Calu3 (cell line): ENCODE measurements around the gene ZNF804A. TPM values are rescaled to one million over a fixed set of nuclear protein-coding genes. Genes with fewer than 3 reads are reported as not detected.
A peak's percentile ranks its signal among the peaks of the same experiment; 100 is the strongest.
"Not testable (repeated sequence)": the region's sequence is repeated elsewhere in the genome, so short reads cannot be mapped to it uniquely, and the experiment has no call there.

Experiments used
- BruUV-seq: library from RNA; stranded (reverse); fragments of 400-500 nt; replicated peaks from 2 replicates; lab custom pipeline; 2021; lab: Mats Ljungman, UMichigan
- CTCF ChIA-PET: fragments of 300-600 bp; sonication (Branson Sonifier 250); formaldehyde crosslinking; loops from one replicate; lab custom pipeline; 2022; ENCODE audit warnings: antibody characterized with exemption; lab: Charles Lee
- DNase-seq: peaks from one replicate; pipeline ENCODE4 v3.0.0; 2022
- H3K27ac Mint-ChIP-seq: one replicate; pipeline ENCODE4 v1.8.0; 2022; ENCODE audit warnings: mixed read lengths; ENCODE audit not compliant: unreplicated experiment
- H3K27me3 Mint-ChIP-seq: one replicate; pipeline ENCODE4 v1.8.0; 2022; ENCODE audit warnings: mixed read lengths; ENCODE audit not compliant: unreplicated experiment
- H3K36me3 Mint-ChIP-seq: one replicate; pipeline ENCODE4 v1.8.0; 2022; ENCODE audit warnings: mild to moderate bottlenecking, moderate library complexity, mixed read lengths; ENCODE audit not compliant: insufficient read depth, unreplicated experiment
- H3K4me1 Mint-ChIP-seq: one replicate; pipeline ENCODE4 v1.8.0; 2022; ENCODE audit warnings: mild to moderate bottlenecking, low read depth, mixed read lengths; ENCODE audit not compliant: unreplicated experiment
- H3K4me3 Mint-ChIP-seq: one replicate; pipeline ENCODE4 v1.8.0; 2022; ENCODE audit warnings: mild to moderate bottlenecking, low read depth, moderate library complexity, mixed read lengths; ENCODE audit not compliant: unreplicated experiment
- H3K9me3 Mint-ChIP-seq: one replicate; pipeline ENCODE4 v1.8.0; 2022; ENCODE audit warnings: low read depth, mixed read lengths; ENCODE audit not compliant: unreplicated experiment
- intact Hi-C: fragments of 100-400 bp; cut with micrococcal nuclease; formaldehyde crosslinking; loops from one replicate; pipeline ENCODE4 v1.10.0; 2022; ENCODE audit not compliant: unreplicated experiment
- total RNA-seq: library from RNA; stranded (reverse); gene quantifications from 2 replicates; pipeline ENCODE4 v1.2.3, GENCODE V29; 2022
- TF ChIP-seq, protein P1 (sequence below): fragments of 200-600 bp; IDR thresholded peaks from one replicate; pipeline ENCODE4 v1.8.0; 2022; ENCODE audit warnings: antibody characterized with exemption; ENCODE audit not compliant: unreplicated experiment

The ZNF804A gene
- total RNA-seq, 1 experiment from 2014 or later: 0.09 TPM

DNA sequence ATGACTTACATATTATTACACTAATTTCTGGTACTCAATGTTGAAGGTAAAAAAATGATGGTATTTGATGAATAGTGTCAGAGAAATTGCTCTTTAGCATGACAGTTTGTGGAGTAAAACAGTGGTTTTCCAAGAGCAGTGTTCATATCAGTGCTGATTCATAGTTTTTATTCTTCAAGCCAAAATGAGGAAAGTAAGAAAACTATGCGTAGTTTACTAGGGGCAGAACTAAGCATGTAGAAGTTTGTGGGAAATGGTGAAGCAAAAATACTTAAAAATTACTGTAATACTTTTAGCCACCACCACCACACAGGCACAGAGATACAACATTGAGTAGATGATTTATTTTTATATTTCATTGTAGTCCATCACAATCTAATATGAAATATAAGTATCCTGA is 137.3 kb downstream of the ZNF804A start:
- BruUV-seq: no TSS peak
- no peak for DNase-seq
- no peaks in the 10 kb centered on the region for H3K4me1 Mint-ChIP-seq
- intact Hi-C loops: no loop called here
- no peak overlapping the region for H3K27ac Mint-ChIP-seq
- no peaks in the 10 kb centered on the region for H3K27me3 Mint-ChIP-seq
- no peaks in the 10 kb centered on the region for H3K9me3 Mint-ChIP-seq
- TF ChIP-seq, protein P1, sequence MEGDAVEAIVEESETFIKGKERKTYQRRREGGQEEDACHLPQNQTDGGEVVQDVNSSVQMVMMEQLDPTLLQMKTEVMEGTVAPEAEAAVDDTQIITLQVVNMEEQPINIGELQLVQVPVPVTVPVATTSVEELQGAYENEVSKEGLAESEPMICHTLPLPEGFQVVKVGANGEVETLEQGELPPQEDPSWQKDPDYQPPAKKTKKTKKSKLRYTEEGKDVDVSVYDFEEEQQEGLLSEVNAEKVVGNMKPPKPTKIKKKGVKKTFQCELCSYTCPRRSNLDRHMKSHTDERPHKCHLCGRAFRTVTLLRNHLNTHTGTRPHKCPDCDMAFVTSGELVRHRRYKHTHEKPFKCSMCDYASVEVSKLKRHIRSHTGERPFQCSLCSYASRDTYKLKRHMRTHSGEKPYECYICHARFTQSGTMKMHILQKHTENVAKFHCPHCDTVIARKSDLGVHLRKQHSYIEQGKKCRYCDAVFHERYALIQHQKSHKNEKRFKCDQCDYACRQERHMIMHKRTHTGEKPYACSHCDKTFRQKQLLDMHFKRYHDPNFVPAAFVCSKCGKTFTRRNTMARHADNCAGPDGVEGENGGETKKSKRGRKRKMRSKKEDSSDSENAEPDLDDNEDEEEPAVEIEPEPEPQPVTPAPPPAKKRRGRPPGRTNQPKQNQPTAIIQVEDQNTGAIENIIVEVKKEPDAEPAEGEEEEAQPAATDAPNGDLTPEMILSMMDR: no peak
- no peak overlapping the region for H3K4me3 Mint-ChIP-seq
- CTCF ChIA-PET: no interaction called here
- no peaks in the 10 kb centered on the region for H3K36me3 Mint-ChIP-seq

DNA sequence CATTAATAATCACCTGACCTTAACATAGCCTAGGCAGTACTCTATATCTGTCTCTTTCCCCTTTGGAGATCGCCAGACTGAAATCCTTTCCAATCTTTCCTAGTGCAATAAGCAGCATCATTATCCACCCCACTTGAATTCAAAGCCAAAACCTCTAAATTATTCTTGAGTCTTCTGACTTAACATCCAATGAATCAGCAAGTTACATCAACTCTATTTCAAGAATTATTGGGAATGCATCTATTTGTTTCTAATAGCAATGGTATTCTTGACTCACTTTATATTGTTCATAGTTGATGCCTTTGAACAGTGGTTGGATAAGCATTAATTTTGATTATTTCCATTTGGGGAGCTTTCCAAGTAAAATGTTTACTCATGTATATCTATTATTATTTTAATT is 144.8 kb downstream of the ZNF804A start:
- H3K27ac Mint-ChIP-seq: no peak overlapping the region
- H3K27me3 Mint-ChIP-seq: no peaks in the 10 kb centered on the region
- intact Hi-C loops: no loop called here
- no peaks in the 10 kb centered on the region for H3K9me3 Mint-ChIP-seq
- no TSS peak for BruUV-seq
- TF ChIP-seq, protein P1: no peak
- CTCF ChIA-PET: no interaction called here
- no peaks in the 10 kb centered on the region for H3K36me3 Mint-ChIP-seq
- no peaks in the 10 kb centered on the region for H3K4me1 Mint-ChIP-seq
- no peak for DNase-seq
- no peak overlapping the region for H3K4me3 Mint-ChIP-seq

DNA sequence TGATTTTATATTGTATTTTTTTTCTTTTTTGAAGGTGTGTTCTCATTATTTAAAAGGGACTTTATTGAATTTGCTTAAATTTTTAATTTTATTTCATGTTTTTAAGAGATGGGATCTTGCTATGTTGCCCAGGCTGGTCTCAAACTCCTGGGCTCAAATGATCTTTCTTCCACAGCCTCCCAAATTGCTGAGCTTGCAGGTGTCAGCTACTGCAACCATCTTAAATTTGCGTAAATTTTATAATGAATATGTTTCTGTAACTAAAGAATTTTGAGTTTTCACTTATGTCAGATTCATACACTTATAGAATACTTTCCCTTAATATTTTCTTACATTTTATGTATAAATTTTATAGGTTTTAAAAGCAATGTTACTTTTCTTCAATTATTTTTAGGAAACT is 157.8 kb downstream of the ZNF804A start:
- Mint-ChIP-seq H3K9me3 (peaks cover 2% of the 10 kb centered on the region), H3K36me3 (no peaks in the 10 kb centered on the region), H3K4me1 (peaks cover 9% of the 10 kb centered on the region), H3K4me3 (no peak overlapping the region), H3K27ac (no peak overlapping the region), H3K27me3 (no peaks in the 10 kb centered on the region)
- intact Hi-C loops: no loop called here
- BruUV-seq: no TSS peak
- CTCF ChIA-PET: interaction anchor here (0.6 kb wide), 1 partner anchor 1469 kb away, joined by 4 read pairs; no protein-coding TSS in a partner anchor
- TF ChIP-seq, protein P1: no peak
- no peak for DNase-seq

DNA sequence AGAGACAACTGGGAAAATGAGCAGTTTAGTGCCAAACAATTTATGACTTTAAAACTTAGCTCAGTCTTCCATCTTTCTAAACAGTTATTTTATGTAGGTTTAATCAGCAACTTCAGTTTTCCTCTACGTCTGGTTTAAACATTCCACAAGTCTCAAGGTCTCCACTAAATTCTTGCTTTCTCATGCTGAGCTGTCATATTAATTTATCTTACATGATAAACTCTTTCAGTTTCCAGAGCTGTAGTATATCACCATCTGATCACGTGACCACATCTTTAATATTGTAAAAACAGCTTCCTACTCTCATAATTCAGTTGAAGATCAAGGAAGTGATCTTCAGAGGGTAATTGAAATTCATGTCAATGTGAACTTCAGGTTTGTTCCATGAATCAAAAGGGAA is 158.6 kb downstream of the ZNF804A start:
- no peak overlapping the region for H3K4me3 Mint-ChIP-seq
- CTCF ChIA-PET: interaction anchor here (0.6 kb wide), 1 partner anchor 1470 kb away, joined by 4 read pairs; no protein-coding TSS in a partner anchor
- peak overlapping the region; percentile 27 for H3K27ac Mint-ChIP-seq
- H3K4me1 Mint-ChIP-seq: peaks cover 9% of the 10 kb centered on the region
- DNase-seq: no peak
- peaks cover 2% of the 10 kb centered on the region for H3K9me3 Mint-ChIP-seq
- no TSS peak for BruUV-seq
- no peaks in the 10 kb centered on the region for H3K36me3 Mint-ChIP-seq
- TF ChIP-seq, protein P1: no peak
- intact Hi-C loops: no loop called here
- H3K27me3 Mint-ChIP-seq: no peaks in the 10 kb centered on the region

DNA sequence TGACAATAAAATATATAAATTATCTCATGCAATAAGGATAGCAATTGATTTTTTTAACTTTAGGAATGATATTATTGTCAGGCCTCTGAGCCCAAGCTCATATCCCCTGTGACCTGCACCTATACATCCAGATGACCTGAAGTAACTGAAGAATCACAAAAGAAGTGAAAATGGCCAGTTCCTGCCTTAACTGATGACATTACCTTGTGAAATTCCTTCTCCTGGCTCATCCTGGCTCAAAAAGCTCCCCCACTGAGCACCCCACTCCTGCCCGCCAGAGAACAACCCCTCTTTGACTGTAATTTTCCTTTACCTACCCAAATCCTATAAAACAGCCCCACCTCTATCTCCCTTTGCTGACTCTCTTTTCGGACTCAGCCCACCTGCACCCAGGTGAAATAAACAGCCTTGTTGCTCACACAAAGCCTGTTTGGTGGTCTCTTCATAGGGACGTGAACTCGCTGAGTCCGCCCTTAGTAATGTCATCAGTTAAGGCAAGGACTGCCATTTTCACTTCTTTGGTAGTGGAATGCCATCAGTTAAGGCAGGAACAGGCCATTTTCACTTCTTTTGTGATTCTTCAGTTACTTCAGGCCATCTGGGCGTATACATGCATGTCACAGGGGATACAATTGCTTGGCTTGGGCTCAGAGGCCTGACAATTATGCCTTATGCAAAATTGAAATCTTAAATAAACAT is 161.4 kb downstream of the ZNF804A start:
- H3K4me1 Mint-ChIP-seq, H3K36me3 Mint-ChIP-seq, H3K27me3 Mint-ChIP-seq, BruUV-seq, intact Hi-C loops, H3K9me3 Mint-ChIP-seq, H3K4me3 Mint-ChIP-seq, H3K27ac Mint-ChIP-seq, CTCF ChIA-PET, DNase-seq: not testable (repeated sequence)
